C4-2B (cell line): ENCODE data around the gene LHFPL5.

Source experiments
- ZFX ChIP-seq: fragments of 450-650 bp; IDR thresholded peaks from 2 replicates; pipeline ENCODE4 v1.6.1; 2017
- TF ChIP-seq, protein P1 (sequence below): fragments of 450-650 bp; conservative IDR thresholded peaks from 2 replicates; pipeline ENCODE4 v1.5.1; 2017; ENCODE audit warnings: mild to moderate bottlenecking

DNA sequence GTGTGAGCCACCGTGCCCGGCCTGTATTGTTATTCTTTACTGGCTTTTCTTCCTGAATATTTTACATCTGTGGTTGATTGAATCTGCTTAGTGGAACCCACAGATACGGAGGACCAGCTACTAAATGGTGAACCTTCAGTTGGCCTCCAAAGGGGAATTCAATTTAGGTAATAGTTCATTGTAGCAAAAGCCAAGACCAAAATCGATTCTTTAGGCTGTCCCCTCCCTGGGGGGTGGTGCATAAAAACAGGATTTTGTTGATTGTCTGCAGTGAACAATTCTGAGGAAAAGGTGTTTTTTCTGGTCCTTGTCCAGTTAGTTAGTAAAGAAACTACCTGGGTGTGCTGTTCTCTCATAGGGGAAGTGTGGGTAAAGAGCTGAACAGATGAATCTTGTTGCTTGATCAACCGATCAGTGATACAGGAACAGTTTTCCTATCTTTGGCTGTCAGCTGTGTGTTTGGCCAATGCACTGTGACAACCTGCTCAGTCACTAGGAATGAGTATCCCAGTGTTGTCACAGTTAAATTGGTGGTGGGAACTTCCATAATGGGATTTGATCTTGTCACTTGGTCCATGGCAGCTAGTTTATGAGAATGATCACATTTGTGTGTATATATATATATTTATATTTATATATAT, 19.5 kb downstream of the LHFPL5 start:
- TF ChIP-seq, protein P1, sequence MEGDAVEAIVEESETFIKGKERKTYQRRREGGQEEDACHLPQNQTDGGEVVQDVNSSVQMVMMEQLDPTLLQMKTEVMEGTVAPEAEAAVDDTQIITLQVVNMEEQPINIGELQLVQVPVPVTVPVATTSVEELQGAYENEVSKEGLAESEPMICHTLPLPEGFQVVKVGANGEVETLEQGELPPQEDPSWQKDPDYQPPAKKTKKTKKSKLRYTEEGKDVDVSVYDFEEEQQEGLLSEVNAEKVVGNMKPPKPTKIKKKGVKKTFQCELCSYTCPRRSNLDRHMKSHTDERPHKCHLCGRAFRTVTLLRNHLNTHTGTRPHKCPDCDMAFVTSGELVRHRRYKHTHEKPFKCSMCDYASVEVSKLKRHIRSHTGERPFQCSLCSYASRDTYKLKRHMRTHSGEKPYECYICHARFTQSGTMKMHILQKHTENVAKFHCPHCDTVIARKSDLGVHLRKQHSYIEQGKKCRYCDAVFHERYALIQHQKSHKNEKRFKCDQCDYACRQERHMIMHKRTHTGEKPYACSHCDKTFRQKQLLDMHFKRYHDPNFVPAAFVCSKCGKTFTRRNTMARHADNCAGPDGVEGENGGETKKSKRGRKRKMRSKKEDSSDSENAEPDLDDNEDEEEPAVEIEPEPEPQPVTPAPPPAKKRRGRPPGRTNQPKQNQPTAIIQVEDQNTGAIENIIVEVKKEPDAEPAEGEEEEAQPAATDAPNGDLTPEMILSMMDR = no peak
- TF ChIP-seq ZFX = no peak
